H1 (cell line): Measurements from ENCODE around the gene CCER1. TPM values are rescaled to one million over a fixed set of nuclear protein-coding genes. Genes with fewer than 3 reads are reported as not detected.

Source experiments
- CTCF ChIA-PET: fragments of 300-600 bp; sonication (Branson Sonifier 250); formaldehyde crosslinking; loops from one replicate; lab custom pipeline; 2021; ENCODE audit not compliant: partially characterized antibody; lab: Charles Lee
- POLR2A ChIA-PET: fragments of 300-600 bp; sonication (Branson Sonifier 250); formaldehyde crosslinking; loops from one replicate; lab custom pipeline; 2021; ENCODE audit warnings: inconsistent platforms; ENCODE audit not compliant: partially characterized antibody; lab: Charles Lee
- DNase-seq, 2 experiments: peaks; one replicate each; pipeline versions ENCODE4 v3.0.0 to v3.0.0-alpha.2; 2010 to 2022; ENCODE audit warnings: low spot score in 2 of 2, low read depth in 1 of 2, mixed read lengths in 1 of 2
- FAIRE-seq: peaks from 2 replicates; lab custom pipeline; 2011; peaks lifted over from hg19 to GRCh38; lab: Jason Lieb, UNC
- H2AFZ ChIP-seq: 2 replicates; pipeline ENCODE4 v1.8.1; 2012; ENCODE audit warnings: low read length, inconsistent platforms
- H2AK5ac ChIP-seq: 2 replicates; pipeline ENCODE4 v1.6.1; 2013; ENCODE audit warnings: low read depth, low read length
- H2BK120ac ChIP-seq: replicated peaks from 2 replicates; pipeline ENCODE3; 2013; ENCODE audit warnings: low read depth, low read length, inconsistent platforms
- H2BK12ac ChIP-seq: 2 replicates; pipeline ENCODE4 v1.6.1; 2013; ENCODE audit warnings: low read depth, low read length
- H2BK15ac ChIP-seq: 2 replicates; pipeline ENCODE4 v1.6.1; 2013; ENCODE audit warnings: low read length
- H2BK20ac ChIP-seq: 2 replicates; pipeline ENCODE4 v1.6.1; 2013; ENCODE audit warnings: low read length
- H2BK5ac ChIP-seq: 2 replicates; pipeline ENCODE4 v1.6.1; 2013; ENCODE audit warnings: low read depth, low read length
- H3K14ac ChIP-seq: 2 replicates; pipeline ENCODE4 v1.6.1; 2013; ENCODE audit warnings: inconsistent platforms; ENCODE audit not compliant: insufficient read length
- H3K18ac ChIP-seq: 2 replicates; pipeline ENCODE4 v1.6.1; 2013; ENCODE audit warnings: low read length; ENCODE audit errors: extremely low read depth
- H3K23ac ChIP-seq: 2 replicates; pipeline ENCODE4 v1.6.1; 2013; ENCODE audit warnings: inconsistent platforms; ENCODE audit not compliant: insufficient read length
- H3K23me2 ChIP-seq: 2 replicates; pipeline ENCODE4 v1.6.1; 2013; ENCODE audit warnings: low read depth, low read length
- H3K27ac ChIP-seq: 2 replicates; pipeline ENCODE4 v1.6.1; 2011; ENCODE audit warnings: low read depth, low read length, inconsistent platforms
- H3K27me3 ChIP-seq, 4 experiments: replicated peaks in 1 of 4; 1 replicate in 1 of 4; 2 replicates in 3 of 4; pipeline versions ENCODE4 v1.6.1 to v1.8.1; 2011 to 2013; ENCODE audit warnings: low read length in 3 of 4, mild to moderate bottlenecking in 3 of 4, inconsistent platforms in 2 of 4, mixed read lengths in 2 of 4, moderate library complexity in 1 of 4; ENCODE audit not compliant: control insufficient read depth in 3 of 4, insufficient read depth in 3 of 4; ENCODE audit errors: extremely low read depth in 1 of 4
- H3K36me3 ChIP-seq, 4 experiments: 2 replicates each; pipeline versions ENCODE4 v1.6.1 to v1.8.1; 2011 to 2013; ENCODE audit warnings: mild to moderate bottlenecking in 4 of 4, low read length in 3 of 4, moderate library complexity in 2 of 4, control low read depth in 1 of 4, inconsistent platforms in 1 of 4; ENCODE audit not compliant: insufficient read depth in 4 of 4, control insufficient read depth in 2 of 4
- H3K4ac ChIP-seq: replicated peaks from 2 replicates; pipeline ENCODE3; 2013; ENCODE audit warnings: low read length, low read depth, mixed read lengths, inconsistent platforms; ENCODE audit not compliant: insufficient read length
- H3K4me1 ChIP-seq, 4 experiments: replicated peaks in 1 of 4; 1 replicate in 1 of 4; 2 replicates in 3 of 4; pipeline versions ENCODE4 v1.6.1 to v1.8.1; 2011 to 2013; ENCODE audit warnings: low read length in 3 of 4, inconsistent platforms in 2 of 4, mixed read lengths in 1 of 4; ENCODE audit not compliant: insufficient read depth in 4 of 4, control insufficient read depth in 3 of 4
- H3K4me2 ChIP-seq, 2 experiments: 2 replicates each; pipeline versions ENCODE4 v1.6.1 to v1.8.1; 2011 to 2013; ENCODE audit warnings: low read depth in 2 of 2, low read length in 2 of 2, control low read depth in 1 of 2, inconsistent platforms in 1 of 2, mild to moderate bottlenecking in 1 of 2; ENCODE audit not compliant: insufficient read depth in 1 of 2
- H3K4me3 ChIP-seq, 4 experiments: fragments of 200-600, 300-600 bp in 1 of 4; sonication (generic), shearing (Covaris generic), sonication (Bioruptor Twin) in 1 of 4; 2 replicates each; pipeline versions ENCODE4 v1.5.1 to v1.8.1; 2011 to 2016; ENCODE audit warnings: low read length in 4 of 4, low read depth in 3 of 4, control low read depth in 2 of 4, inconsistent platforms in 2 of 4, mild to moderate bottlenecking in 2 of 4, mixed read lengths in 1 of 4, moderate library complexity in 1 of 4; ENCODE audit not compliant: insufficient read depth in 2 of 4; ENCODE audit errors: extremely low read depth in 1 of 4
- H3K56ac ChIP-seq: replicated peaks from 2 replicates; pipeline ENCODE3; 2013; ENCODE audit warnings: low read depth, mild to moderate bottlenecking, mixed read lengths, low read length, inconsistent platforms; ENCODE audit not compliant: insufficient read length
- H3K79me1 ChIP-seq: 2 replicates; pipeline ENCODE4 v1.6.1; 2013; ENCODE audit warnings: low read depth, low read length, control low read depth
- H3K79me2 ChIP-seq, 2 experiments: 2 replicates each; pipeline versions ENCODE4 v1.6.1 to v1.8.1; 2012 to 2013; ENCODE audit warnings: low read length in 2 of 2, mild to moderate bottlenecking in 2 of 2, inconsistent platforms in 1 of 2; ENCODE audit not compliant: insufficient read depth in 2 of 2, control insufficient read depth in 1 of 2
- H3K9ac ChIP-seq, 4 experiments: replicated peaks in 1 of 4; 1 replicate in 1 of 4; 2 replicates in 3 of 4; pipeline versions ENCODE4 v1.6.1 to v1.8.1; 2011 to 2013; ENCODE audit warnings: low read depth in 3 of 4, low read length in 3 of 4, control low read depth in 2 of 4, mild to moderate bottlenecking in 2 of 4, moderate library complexity in 2 of 4, inconsistent platforms in 1 of 4; ENCODE audit errors: extremely low read depth in 1 of 4
- H3K9me3 ChIP-seq, 2 experiments: 2 replicates each; pipeline versions ENCODE4 v1.6.1 to v1.8.1; 2012 to 2013; ENCODE audit warnings: mild to moderate bottlenecking in 2 of 2, moderate library complexity in 2 of 2, control low read depth in 1 of 2, inconsistent platforms in 1 of 2, low read depth in 1 of 2, low read length in 1 of 2, mixed read lengths in 1 of 2; ENCODE audit not compliant: insufficient read depth in 2 of 2
- H4K20me1 ChIP-seq, 2 experiments: replicated peaks in 1 of 2; 2 replicates each; pipeline versions ENCODE3 to v1.8.1; 2011 to 2013; ENCODE audit warnings: inconsistent platforms in 2 of 2, low read length in 2 of 2, mild to moderate bottlenecking in 1 of 2; ENCODE audit not compliant: insufficient read depth in 2 of 2, control insufficient read depth in 1 of 2
- H4K5ac ChIP-seq: 2 replicates; pipeline ENCODE4 v1.6.1; 2013; ENCODE audit warnings: low read length, low read depth, mixed read lengths, inconsistent platforms; ENCODE audit not compliant: insufficient read length
- H4K8ac ChIP-seq: 2 replicates; pipeline ENCODE4 v1.8.0; 2013; ENCODE audit warnings: mild to moderate bottlenecking, moderate library complexity, low read length, inconsistent platforms; ENCODE audit not compliant: insufficient read depth; ENCODE audit errors: extremely low read depth
- H4K91ac ChIP-seq: replicated peaks from 2 replicates; pipeline ENCODE3; 2013; ENCODE audit warnings: low read length, mixed read lengths, inconsistent platforms; ENCODE audit not compliant: insufficient read length
- BACH1 ChIP-seq: IDR thresholded peaks from 2 replicates; pipeline ENCODE4 v1.6.1; 2012; ENCODE audit warnings: low read length, improper control_type of control experiment
- BCL11A ChIP-seq, 2 experiments: IDR thresholded peaks; one replicate each; pipeline ENCODE4 v1.6.1; 2011; ENCODE audit warnings: low read depth in 2 of 2, low read length in 2 of 2, mild to moderate bottlenecking in 2 of 2
- CBX8 ChIP-seq: fragments of 300-800, 300-1000 bp; sonication (generic); IDR thresholded peaks from 2 replicates; pipeline ENCODE4 v1.7.1; 2016; ENCODE audit warnings: low read depth, low read length, borderline replicate concordance
- EZH2 ChIP-seq: fragments of 200-600 bp; sonication (generic); IDR thresholded peaks from 2 replicates; pipeline ENCODE4 v1.7.1; 2012; ENCODE audit warnings: low read depth, mild to moderate bottlenecking, moderate library complexity, low read length, inconsistent platforms; ENCODE audit not compliant: severe bottlenecking
- POU5F1 ChIP-seq: IDR thresholded peaks from 2 replicates; pipeline ENCODE4 v1.6.1; 2011; ENCODE audit warnings: low read depth, mild to moderate bottlenecking, low read length, moderate library complexity
- RNF2 ChIP-seq: fragments of 200-900, 300-1000 bp; sonication (generic); IDR thresholded peaks from 2 replicates; pipeline ENCODE4 v1.7.1; 2016; ENCODE audit warnings: borderline replicate concordance, low read depth, mild to moderate bottlenecking, antibody characterized with exemption, low read length; ENCODE audit not compliant: poor library complexity, severe bottlenecking; ENCODE audit errors: missing control alignments
- SRF ChIP-seq: IDR thresholded peaks from 2 replicates; pipeline ENCODE4 v1.6.1; 2011; ENCODE audit warnings: mild to moderate bottlenecking, low read depth, low read length, moderate library complexity
- WGBS, 2 experiments: shearing (Covaris generic) in 1 of 2; methylation state at CpG; one replicate each; pipeline versions ENCODE4 v1.1.6 to v1.1.7; 2013 to 2015; ENCODE audit warnings: low lambda C conversion rate in 2 of 2, mixed read lengths in 2 of 2, inconsistent platforms in 1 of 2, low coverage in 1 of 2, missing lambda C conversion rate in 1 of 2; ENCODE audit not compliant: insufficient replicate concordance in 2 of 2, insufficient coverage in 1 of 2, insufficient read length in 1 of 2; ENCODE audit errors: extremely low coverage in 1 of 2, missing lambda C conversion rate in 1 of 2; 5-methylcytosine and 5-hydroxymethylcytosine counted together
- polyA plus RNA-seq, 7 experiments: library from polyadenylated mRNA; depleted of rRNA in 3 of 7; stranded (reverse) in 5 of 7; unstranded in 2 of 7; fragments of >200 nt in 5 of 7; fragments of 200-250 nt in 2 of 7; gene quantifications; 1 replicate in 5 of 7; 2 replicates in 1 of 7; 4 replicates in 1 of 7; pipeline versions ENCODE4 v1.2.1 to v1.2.3, GENCODE V29; 2011 to 2013; ENCODE audit warnings: missing spikeins in 2 of 7, mixed read lengths in 2 of 7
- total RNA-seq: library from RNA; stranded (reverse); fragmentation: NEBNext Ultra II Directional; extraction: Animal tissue kit (Norgen Biotek cat#: 25700); gene quantifications from 2 replicates; pipeline ENCODE4 v1.2.1, GENCODE V29; 2021
- TF ChIP-seq, protein P1 (sequence below), 3 experiments: IDR thresholded peaks; 1 replicate in 2 of 3; 2 replicates in 1 of 3; pipeline versions ENCODE4 v1.5.1 to v1.6.1; 2011; ENCODE audit warnings: low read length in 3 of 3, mild to moderate bottlenecking in 3 of 3, inconsistent platforms in 2 of 3, low read depth in 1 of 3, moderate library complexity in 1 of 3; ENCODE audit not compliant: insufficient read depth in 1 of 3; ENCODE audit errors: control extremely low read depth in 1 of 3
- TF ChIP-seq, protein P2 (sequence below): IDR thresholded peaks from 2 replicates; pipeline ENCODE4 v1.6.1; 2011; ENCODE audit warnings: low read depth, mild to moderate bottlenecking, low read length; ENCODE audit not compliant: insufficient read depth
- TF ChIP-seq, protein P3 (sequence below): IDR thresholded peaks from 2 replicates; pipeline ENCODE4 v1.6.1; 2012; ENCODE audit warnings: inconsistent platforms

Gene CCER1
- total and polyA plus RNA-seq, 2 of the 8 experiments (the other 6 are each of a cell fraction or from before 2014, with no cell fraction given), result not detected

DNA sequence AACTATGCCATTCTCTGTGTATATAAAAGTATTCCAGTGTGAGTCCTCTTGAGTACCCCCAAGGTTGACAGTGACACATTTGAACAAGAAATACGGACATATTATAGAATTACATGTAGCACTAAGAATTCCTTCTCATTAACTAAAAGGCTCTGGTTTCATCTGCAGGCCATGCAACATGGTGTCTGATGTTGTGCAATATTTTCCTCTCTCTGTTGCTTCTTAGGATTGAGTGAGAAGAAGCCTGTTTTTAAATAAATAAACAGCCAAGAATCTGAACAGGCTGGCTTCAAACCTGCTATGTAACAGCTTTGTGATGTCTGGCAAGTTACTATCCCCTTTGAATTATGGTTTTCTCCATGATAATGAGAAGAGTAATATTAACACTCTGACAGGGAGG is 22.2 kb upstream of the CCER1 start:
- H3K9ac ChIP-seq, result no peak overlapping the region
- H3K36me3 ChIP-seq, result no peaks in the 10 kb centered on the region
- no peak overlapping the region for H3K4me3 ChIP-seq
- no peak overlapping the region for H3K56ac ChIP-seq
- H3K79me1 ChIP-seq, result no peaks in the 10 kb centered on the region
- H3K27me3 ChIP-seq, result peaks cover 3 to 11% (median 5%) of the 10 kb centered on the region in 4 experiments
- no peak overlapping the region for H3K18ac ChIP-seq
- FAIRE-seq (no peak), DNase-seq (no peak)
- no peaks in the 10 kb centered on the region for H3K23me2 ChIP-seq
- H4K91ac ChIP-seq, result no peak overlapping the region
- H3K9me3 ChIP-seq, result no peaks in the 10 kb centered on the region
- H3K14ac ChIP-seq, result no peak overlapping the region
- ChIA-PET POLR2A (no interaction called here), CTCF (interaction anchor here (1.0 to 1.9 kb wide), 6 partner anchors 131 to 389 kb away, joined by 4 to 17 read pairs (median 6); no protein-coding TSS in a partner anchor)
- H3K23ac ChIP-seq, result no peak overlapping the region
- no peak overlapping the region for H2BK15ac ChIP-seq
- no peak overlapping the region for H3K4ac ChIP-seq
- no peak overlapping the region for H2BK12ac ChIP-seq
- no peak overlapping the region for H2AFZ ChIP-seq
- peaks cover 0 to 1% of the 10 kb centered on the region in 2 experiments for H4K20me1 ChIP-seq
- H2BK20ac ChIP-seq, result no peak overlapping the region
- no peaks in the 10 kb centered on the region for H3K79me2 ChIP-seq
- H2BK5ac ChIP-seq, result no peak overlapping the region
- H4K8ac ChIP-seq, result no peak overlapping the region
- H4K5ac ChIP-seq, result no peak overlapping the region
- no peak overlapping the region for H2AK5ac ChIP-seq
- WGBS, 2 experiments, result 93% methylated on average over 1 of the region's 1 CpG; no CpG with 5 or more reads in 1 of the 2 experiments
- H3K4me1 ChIP-seq, result no peaks in the 10 kb centered on the region
- H3K27ac ChIP-seq, result no peak overlapping the region
- H2BK120ac ChIP-seq, result no peak overlapping the region
- no peak overlapping the region for H3K4me2 ChIP-seq
- no peak for TF ChIP-seq BACH1
- no peak for TF ChIP-seq POU5F1
- TF ChIP-seq CBX8, result no peak
- TF ChIP-seq, protein P1, sequence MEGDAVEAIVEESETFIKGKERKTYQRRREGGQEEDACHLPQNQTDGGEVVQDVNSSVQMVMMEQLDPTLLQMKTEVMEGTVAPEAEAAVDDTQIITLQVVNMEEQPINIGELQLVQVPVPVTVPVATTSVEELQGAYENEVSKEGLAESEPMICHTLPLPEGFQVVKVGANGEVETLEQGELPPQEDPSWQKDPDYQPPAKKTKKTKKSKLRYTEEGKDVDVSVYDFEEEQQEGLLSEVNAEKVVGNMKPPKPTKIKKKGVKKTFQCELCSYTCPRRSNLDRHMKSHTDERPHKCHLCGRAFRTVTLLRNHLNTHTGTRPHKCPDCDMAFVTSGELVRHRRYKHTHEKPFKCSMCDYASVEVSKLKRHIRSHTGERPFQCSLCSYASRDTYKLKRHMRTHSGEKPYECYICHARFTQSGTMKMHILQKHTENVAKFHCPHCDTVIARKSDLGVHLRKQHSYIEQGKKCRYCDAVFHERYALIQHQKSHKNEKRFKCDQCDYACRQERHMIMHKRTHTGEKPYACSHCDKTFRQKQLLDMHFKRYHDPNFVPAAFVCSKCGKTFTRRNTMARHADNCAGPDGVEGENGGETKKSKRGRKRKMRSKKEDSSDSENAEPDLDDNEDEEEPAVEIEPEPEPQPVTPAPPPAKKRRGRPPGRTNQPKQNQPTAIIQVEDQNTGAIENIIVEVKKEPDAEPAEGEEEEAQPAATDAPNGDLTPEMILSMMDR (IDR thresholded peaks at IDR 0.05; ENCODE audit: control extremely low read depth in 1 of 3, insufficient read depth in 1 of 3, low read depth in 1 of 3, low read length in 3 of 3), result no peak
- TF ChIP-seq SRF, result no peak
- TF ChIP-seq, protein P2, sequence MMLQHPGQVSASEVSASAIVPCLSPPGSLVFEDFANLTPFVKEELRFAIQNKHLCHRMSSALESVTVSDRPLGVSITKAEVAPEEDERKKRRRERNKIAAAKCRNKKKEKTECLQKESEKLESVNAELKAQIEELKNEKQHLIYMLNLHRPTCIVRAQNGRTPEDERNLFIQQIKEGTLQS, result no peak
- TF ChIP-seq, protein P3, sequence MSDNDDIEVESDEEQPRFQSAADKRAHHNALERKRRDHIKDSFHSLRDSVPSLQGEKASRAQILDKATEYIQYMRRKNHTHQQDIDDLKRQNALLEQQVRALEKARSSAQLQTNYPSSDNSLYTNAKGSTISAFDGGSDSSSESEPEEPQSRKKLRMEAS, result no peak
- no peak for TF ChIP-seq BCL11A (IDR thresholded peaks at IDR 0.05; ENCODE audit: low read depth in 2 of 2, low read length in 2 of 2)
- no peak for TF ChIP-seq RNF2
- no peak for TF ChIP-seq EZH2
